PC-3 (cell line): ENCODE results near the gene BLM.

Experiments
- CTCF ChIP-seq: fragments of 300-600 bp; sonication (generic); conservative IDR thresholded peaks from 2 replicates; pipeline ENCODE4 v1.5.1; 2017; ENCODE audit warnings: antibody characterized with exemption, low read depth, mild to moderate bottlenecking, low read length
- EZH2 ChIP-seq: fragments of 300-600 bp; sonication (generic); IDR thresholded peaks from one replicate; pipeline ENCODE4 v1.6.1; 2017; ENCODE audit warnings: antibody characterized with exemption, mild to moderate bottlenecking, low read length; ENCODE audit not compliant: unreplicated experiment
- EZH2phosphoT487 ChIP-seq: fragments of 300-600 bp; sonication (generic); IDR thresholded peaks from 2 replicates; pipeline ENCODE4 v1.6.1; 2018; ENCODE audit warnings: mild to moderate bottlenecking, antibody characterized with exemption, low read length, borderline replicate concordance

GRCh38 chr15:90834626-90835025, 117.5 kb downstream of the BLM start:
- TF ChIP-seq CTCF = no peak
- no peak for TF ChIP-seq EZH2
- no peak for TF ChIP-seq EZH2phosphoT487
